ENCODE results near the gene DROSHA.
"Not testable (repeated sequence)": the region's sequence is repeated elsewhere in the genome, so short reads cannot be mapped to it uniquely, and the experiment has no call there.

DROSHA gene

GRCh38 chr5:31396611-31397295 is 135.1 kb downstream of the DROSHA start:
- no peak overlapping the region for H2AFZ ChIP-seq (ENCODE audit: low read depth, low read length)
- no peaks in the 10 kb centered on the region for H3K9me3 ChIP-seq (ENCODE audit: insufficient read depth, low read length, severe bottlenecking)
- H4K20me1 ChIP-seq (ENCODE audit: insufficient read depth, low read length): no peaks in the 10 kb centered on the region
- ATAC-seq (ENCODE audit: insufficient read depth, low read depth) (no peak), DNase-seq (no peak)
- H3K27me3 ChIP-seq (ENCODE audit: insufficient read depth, low read length, poor library complexity): no peaks in the 10 kb centered on the region
- TF ChIP-seq CTCF (IDR thresholded peaks at IDR 0.05; ENCODE audit: borderline replicate concordance, extremely low read depth, low read length, poor library complexity, severe bottlenecking) (no peak), EZH2 (IDR thresholded peaks at IDR 0.05; ENCODE audit: borderline replicate concordance, low read depth, low read length, severe bottlenecking) (no peak)
- no peaks in the 10 kb centered on the region for H3K4me1 ChIP-seq (ENCODE audit: insufficient read depth, low read length)
- H3K4me2 ChIP-seq (ENCODE audit: insufficient read depth, low read length): no peak overlapping the region
- H3K27ac ChIP-seq (ENCODE audit: low read length): no peak overlapping the region
- no peaks in the 10 kb centered on the region for H3K79me2 ChIP-seq (ENCODE audit: insufficient read depth, low read length)
- peaks cover 13% of the 10 kb centered on the region for H3K36me3 ChIP-seq (ENCODE audit: insufficient read depth, low read length)
- H3K9ac ChIP-seq (ENCODE audit: low read depth, low read length): no peak overlapping the region
- H3K4me3 ChIP-seq (ENCODE audit: low read depth in 1 of 2, low read length in 2 of 2): no peak overlapping the region

- not testable (repeated sequence) for H3K36me3 ChIP-seq (ENCODE audit: insufficient read depth, low read length); H3K27ac ChIP-seq (ENCODE audit: low read length); DNase-seq
Observed at GRCh38 chr5:31395450-31396045, 136.3 kb downstream of the DROSHA start.

GRCh38 chr5:31393126-31393525 is 138.8 kb downstream of the DROSHA start:
- H3K27me3 ChIP-seq (ENCODE audit: insufficient read depth, low read length, poor library complexity): no peaks in the 10 kb centered on the region
- H3K4me3 ChIP-seq (ENCODE audit: low read depth in 1 of 2, low read length in 2 of 2): no peak overlapping the region
- H3K9ac ChIP-seq (ENCODE audit: low read depth, low read length): no peak overlapping the region
- H3K36me3 ChIP-seq (ENCODE audit: insufficient read depth, low read length): no peaks in the 10 kb centered on the region
- no peak overlapping the region for H3K27ac ChIP-seq (ENCODE audit: low read length)
- no peak for TF ChIP-seq CTCF (IDR thresholded peaks at IDR 0.05; ENCODE audit: borderline replicate concordance, extremely low read depth, low read length, poor library complexity, severe bottlenecking)
- no peak for TF ChIP-seq EZH2 (IDR thresholded peaks at IDR 0.05; ENCODE audit: borderline replicate concordance, low read depth, low read length, severe bottlenecking)
- H3K4me2 ChIP-seq (ENCODE audit: insufficient read depth, low read length): no peak overlapping the region
- no peak overlapping the region for H2AFZ ChIP-seq (ENCODE audit: low read depth, low read length)
- no peaks in the 10 kb centered on the region for H3K79me2 ChIP-seq (ENCODE audit: insufficient read depth, low read length)
- no peak for DNase-seq
- no peaks in the 10 kb centered on the region for H3K4me1 ChIP-seq (ENCODE audit: insufficient read depth, low read length)
- H3K9me3 ChIP-seq (ENCODE audit: insufficient read depth, low read length, severe bottlenecking): peaks cover 5% of the 10 kb centered on the region
- H4K20me1 ChIP-seq (ENCODE audit: insufficient read depth, low read length): no peaks in the 10 kb centered on the region
- no peak; the same call in 2 of the 3 replicates for ATAC-seq (ENCODE audit: insufficient read depth, low read depth)

More at GRCh38 chr5:31395450-31396045, 136.3 kb downstream of the DROSHA start:
- not testable (repeated sequence) for H3K9ac ChIP-seq (ENCODE audit: low read depth, low read length); H3K27me3 ChIP-seq (ENCODE audit: insufficient read depth, low read length, poor library complexity); H4K20me1 ChIP-seq (ENCODE audit: insufficient read depth, low read length); ATAC-seq (ENCODE audit: insufficient read depth, low read depth); H2AFZ ChIP-seq (ENCODE audit: low read depth, low read length); H3K4me2 ChIP-seq (ENCODE audit: insufficient read depth, low read length); H3K4me3 ChIP-seq (ENCODE audit: low read depth in 1 of 2, low read length in 2 of 2); H3K9me3 ChIP-seq (ENCODE audit: insufficient read depth, low read length, severe bottlenecking); H3K4me1 ChIP-seq (ENCODE audit: insufficient read depth, low read length); H3K79me2 ChIP-seq (ENCODE audit: insufficient read depth, low read length)

- no peak for ATAC-seq (ENCODE audit: insufficient read depth, low read depth)
- Histone ChIP-seq H3K4me1 (ENCODE audit: insufficient read depth, low read length) (no peaks in the 10 kb centered on the region), H3K36me3 (ENCODE audit: insufficient read depth, low read length) (no peaks in the 10 kb centered on the region), H3K9ac (ENCODE audit: low read depth, low read length) (no peak overlapping the region), H2AFZ (ENCODE audit: low read depth, low read length) (no peak overlapping the region), H3K79me2 (ENCODE audit: insufficient read depth, low read length) (no peaks in the 10 kb centered on the region), H3K27ac (ENCODE audit: low read length) (no peak overlapping the region), H3K9me3 (ENCODE audit: insufficient read depth, low read length, severe bottlenecking) (peaks cover 9% of the 10 kb centered on the region), H3K4me3 (ENCODE audit: low read depth in 1 of 2, low read length in 2 of 2) (no peak overlapping the region), H3K27me3 (ENCODE audit: insufficient read depth, low read length, poor library complexity) (no peaks in the 10 kb centered on the region), H4K20me1 (ENCODE audit: insufficient read depth, low read length) (no peaks in the 10 kb centered on the region), H3K4me2 (ENCODE audit: insufficient read depth, low read length) (no peak overlapping the region)
- DNase-seq: no peak
- TF ChIP-seq CTCF (IDR thresholded peaks at IDR 0.05; ENCODE audit: borderline replicate concordance, extremely low read depth, low read length, poor library complexity, severe bottlenecking): no peak
- no peak for TF ChIP-seq EZH2 (IDR thresholded peaks at IDR 0.05; ENCODE audit: borderline replicate concordance, low read depth, low read length, severe bottlenecking)
Observed at GRCh38 chr5:31392061-31392460, 139.8 kb downstream of the DROSHA start.

All from DND-41 (cell line).